ENCODE measurements around the gene CLRN3.

Gene CLRN3

GRCh38 chr10:127878475-127879055, 14.2 kb downstream of the CLRN3 start:
- no peak for DNase-seq (ENCODE audit: low read depth, low spot score)
- POLR2A ChIA-PET = no interaction called here
- CTCF ChIA-PET = no interaction called here
- TF ChIP-seq, protein P1, sequence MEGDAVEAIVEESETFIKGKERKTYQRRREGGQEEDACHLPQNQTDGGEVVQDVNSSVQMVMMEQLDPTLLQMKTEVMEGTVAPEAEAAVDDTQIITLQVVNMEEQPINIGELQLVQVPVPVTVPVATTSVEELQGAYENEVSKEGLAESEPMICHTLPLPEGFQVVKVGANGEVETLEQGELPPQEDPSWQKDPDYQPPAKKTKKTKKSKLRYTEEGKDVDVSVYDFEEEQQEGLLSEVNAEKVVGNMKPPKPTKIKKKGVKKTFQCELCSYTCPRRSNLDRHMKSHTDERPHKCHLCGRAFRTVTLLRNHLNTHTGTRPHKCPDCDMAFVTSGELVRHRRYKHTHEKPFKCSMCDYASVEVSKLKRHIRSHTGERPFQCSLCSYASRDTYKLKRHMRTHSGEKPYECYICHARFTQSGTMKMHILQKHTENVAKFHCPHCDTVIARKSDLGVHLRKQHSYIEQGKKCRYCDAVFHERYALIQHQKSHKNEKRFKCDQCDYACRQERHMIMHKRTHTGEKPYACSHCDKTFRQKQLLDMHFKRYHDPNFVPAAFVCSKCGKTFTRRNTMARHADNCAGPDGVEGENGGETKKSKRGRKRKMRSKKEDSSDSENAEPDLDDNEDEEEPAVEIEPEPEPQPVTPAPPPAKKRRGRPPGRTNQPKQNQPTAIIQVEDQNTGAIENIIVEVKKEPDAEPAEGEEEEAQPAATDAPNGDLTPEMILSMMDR (IDR thresholded peaks at IDR 0.05; ENCODE audit: insufficient read depth, low read length, missing control alignments) = no peak
- H3K4me3 ChIP-seq (ENCODE audit: low read depth, low read length) = no peak overlapping the region

DNA sequence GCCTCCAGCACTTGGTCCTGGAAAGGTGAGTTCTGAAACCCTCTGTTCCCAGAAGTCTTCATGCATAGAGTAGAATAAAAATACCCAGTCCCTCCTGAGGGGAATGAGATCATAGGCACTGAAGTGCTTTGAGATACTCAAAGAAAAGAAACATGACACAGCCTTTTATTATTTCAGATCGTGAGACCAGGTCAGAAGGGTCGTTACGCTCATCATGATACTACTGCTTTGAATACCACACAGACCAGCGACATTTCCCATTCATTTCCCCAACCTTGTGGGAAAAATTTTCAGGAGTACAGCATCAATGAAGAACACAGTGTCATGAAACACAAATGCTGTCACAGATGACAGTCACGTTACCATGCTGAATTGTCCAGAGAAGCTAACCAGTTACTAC, 15.0 kb downstream of the CLRN3 start:
- TF ChIP-seq, protein P1 (IDR thresholded peaks at IDR 0.05; ENCODE audit: insufficient read depth, low read length, missing control alignments) = no peak
- H3K4me3 ChIP-seq (ENCODE audit: low read depth, low read length) = no peak overlapping the region
- CTCF ChIA-PET = no interaction called here
- DNase-seq (ENCODE audit: low read depth, low spot score) = no peak
- POLR2A ChIA-PET = no interaction called here

DNA sequence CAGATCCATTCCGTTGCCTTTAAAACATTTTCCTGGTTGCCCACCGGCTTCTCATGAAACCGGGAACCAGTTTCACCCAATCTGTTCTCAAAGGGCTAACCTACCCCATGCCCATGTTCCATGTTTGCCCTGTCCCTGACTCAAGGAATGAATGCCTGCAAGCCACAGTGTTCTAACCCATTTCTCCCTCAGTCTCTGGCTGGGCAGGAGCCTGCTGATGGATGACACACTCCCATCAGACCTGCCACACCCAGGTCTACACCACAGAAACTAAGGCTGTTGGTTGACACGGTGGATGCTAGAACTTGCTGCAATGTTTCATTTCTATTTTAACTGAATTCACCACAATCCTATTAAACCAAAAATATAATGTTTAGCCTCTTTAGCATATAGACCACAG, 15.6 kb downstream of the CLRN3 start:
- TF ChIP-seq, protein P1 (IDR thresholded peaks at IDR 0.05; ENCODE audit: insufficient read depth, low read length, missing control alignments) = no peak
- CTCF ChIA-PET = interaction anchor here (1.5 kb wide), 1 partner anchor 23 kb away, joined by 4 read pairs; no protein-coding TSS in a partner anchor
- POLR2A ChIA-PET = no interaction called here

GRCh38 chr10:127875916-127876315, 16.8 kb downstream of the CLRN3 start:
- TF ChIP-seq, protein P1 (IDR thresholded peaks at IDR 0.05; ENCODE audit: insufficient read depth, low read length, missing control alignments) = no peak
- no peak overlapping the region for H3K4me3 ChIP-seq (ENCODE audit: low read depth, low read length)
- DNase-seq (ENCODE audit: low read depth, low spot score) = no peak
- ChIA-PET CTCF (interaction anchor here (1.5 kb wide), 1 partner anchor 21 kb away, joined by 4 read pairs; no protein-coding TSS in a partner anchor), POLR2A (no interaction called here)

More for the DNA sequence above, 15.6 kb downstream of the CLRN3 start:
- no peak overlapping the region for H3K4me3 ChIP-seq (ENCODE audit: low read depth, low read length)
- DNase-seq (ENCODE audit: low read depth, low spot score) = no peak

DNA sequence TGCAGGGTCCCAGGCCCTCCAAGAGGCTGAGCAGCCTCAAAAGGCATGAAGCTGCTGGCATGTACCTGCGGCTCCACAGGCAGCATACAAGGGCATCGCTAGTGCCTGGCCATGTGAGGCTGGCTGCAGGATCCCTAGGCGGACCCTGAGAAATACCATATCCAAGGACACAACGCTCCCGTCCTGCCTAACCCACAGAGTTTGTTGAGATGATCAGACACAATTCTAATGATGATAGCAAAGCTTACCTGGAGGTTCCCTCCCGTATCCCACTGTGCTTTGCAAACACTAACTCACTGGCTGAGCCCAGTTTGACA, 17.3 kb downstream of the CLRN3 start:
- no peak overlapping the region for H3K4me3 ChIP-seq (ENCODE audit: low read depth, low read length)
- no peak for DNase-seq (ENCODE audit: low read depth, low spot score)
- TF ChIP-seq, protein P1 (IDR thresholded peaks at IDR 0.05; ENCODE audit: insufficient read depth, low read length, missing control alignments) = no peak
- ChIA-PET CTCF (no interaction called here), POLR2A (no interaction called here)

DNA sequence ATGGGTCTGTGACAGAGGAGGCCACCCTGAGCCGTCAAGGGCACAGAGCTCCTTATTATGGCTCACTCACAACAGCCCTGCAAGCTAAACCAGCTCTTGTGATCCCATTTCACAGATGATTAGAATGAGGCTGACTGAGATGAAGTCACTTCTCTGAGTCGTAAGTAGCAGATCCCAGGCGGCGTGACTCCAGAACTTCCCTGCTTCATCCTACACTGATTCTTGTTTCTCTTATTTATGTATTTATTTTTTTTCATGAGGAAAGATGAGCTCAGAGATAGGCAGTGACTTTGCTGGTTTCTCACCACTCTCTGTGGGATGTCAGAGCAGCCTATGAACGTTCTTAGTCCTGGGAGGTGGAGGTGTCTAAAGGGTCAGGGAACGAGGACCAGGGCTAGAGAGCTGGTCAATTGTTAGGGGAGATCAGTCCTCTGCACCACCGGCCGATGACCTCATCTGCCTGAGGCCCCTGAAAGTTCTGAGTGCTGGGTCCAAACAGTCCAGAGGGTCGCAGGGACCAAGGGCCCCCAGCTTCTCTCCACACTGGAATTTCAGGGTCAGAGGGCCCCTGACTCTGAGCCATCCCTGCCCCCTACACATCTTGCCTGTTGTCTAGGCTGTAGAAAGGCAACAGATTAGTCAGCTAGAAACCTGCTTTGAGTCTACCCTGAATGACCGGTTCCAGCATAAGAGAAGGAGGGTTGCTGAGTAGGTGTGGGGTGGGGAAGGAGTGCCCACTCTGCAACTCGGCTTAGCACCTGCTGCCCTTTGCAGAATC, 17.9 kb downstream of the CLRN3 start:
- DNase-seq (ENCODE audit: low read depth, low spot score) = no peak
- no peak overlapping the region for H3K4me3 ChIP-seq (ENCODE audit: low read depth, low read length)
- TF ChIP-seq, protein P1 (IDR thresholded peaks at IDR 0.05; ENCODE audit: insufficient read depth, low read length, missing control alignments) = no peak
- ChIA-PET POLR2A (no interaction called here), CTCF (no interaction called here)

All from AG04449 (cell line).